ENCODE data around the gene ANXA9. TPM values are rescaled to one million over a fixed set of nuclear protein-coding genes. Genes with fewer than 3 reads are reported as not detected.

The ANXA9 gene
- polyA plus RNA-seq, 3 donors from 2014 or later, result not detected

DNA sequence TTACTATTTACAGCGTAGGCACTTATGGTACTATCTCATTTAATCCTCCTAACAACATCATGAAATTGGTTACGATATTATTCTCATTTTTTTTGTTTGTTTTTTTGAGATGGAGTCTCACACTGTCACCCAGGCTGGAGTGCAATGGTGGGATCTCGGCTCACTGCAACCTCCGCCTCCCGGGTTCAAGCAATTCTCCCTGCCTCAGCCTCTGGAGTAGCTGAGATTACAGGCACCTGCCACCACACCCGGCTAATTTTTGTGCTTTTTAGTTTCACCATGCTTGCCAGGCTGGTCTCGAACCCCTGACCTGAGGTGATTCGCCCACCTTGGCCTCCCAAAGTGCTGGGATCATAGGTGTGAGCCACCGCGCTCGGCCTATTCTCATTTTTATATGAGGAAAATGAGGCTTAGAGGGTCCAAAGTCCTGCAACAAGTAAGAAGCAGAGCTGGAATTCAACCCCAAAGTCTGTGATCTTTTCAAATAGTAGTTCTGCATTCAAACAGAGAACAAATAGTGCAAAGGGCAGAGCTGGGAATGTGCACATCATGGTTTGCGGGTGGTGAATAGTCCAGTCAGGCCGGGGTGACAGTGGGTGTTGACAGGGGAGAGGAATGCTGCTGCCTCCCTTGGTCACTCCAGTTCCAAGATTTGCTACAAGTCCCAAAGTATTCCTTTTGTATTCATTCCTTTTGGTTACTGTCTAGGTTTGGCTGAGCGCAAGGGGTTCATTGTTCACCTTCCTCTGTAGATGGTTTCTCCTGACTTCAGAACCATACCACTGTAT lies 30.8 kb downstream of the ANXA9 start:
- peak overlapping the region in 2 of 6 donors; percentile 40 to 44 for H3K27ac Mint-ChIP-seq
- no peak for DNase-seq
- peaks cover 5 to 8% (median 5%) of the 10 kb centered on the region in 3 donors for H3K27me3 Mint-ChIP-seq (ENCODE audit: low read depth in 3 of 3)
- no peak overlapping the region for H3K4me3 Mint-ChIP-seq
- H3K9me3 Mint-ChIP-seq, result no peaks in the 10 kb centered on the region
- peaks cover 36 to 43% of the 10 kb centered on the region in 2 donors for H3K4me1 Mint-ChIP-seq
- H3K36me3 Mint-ChIP-seq, result peaks cover 4 to 8% (median 5%) of the 10 kb centered on the region in 3 donors

DNA sequence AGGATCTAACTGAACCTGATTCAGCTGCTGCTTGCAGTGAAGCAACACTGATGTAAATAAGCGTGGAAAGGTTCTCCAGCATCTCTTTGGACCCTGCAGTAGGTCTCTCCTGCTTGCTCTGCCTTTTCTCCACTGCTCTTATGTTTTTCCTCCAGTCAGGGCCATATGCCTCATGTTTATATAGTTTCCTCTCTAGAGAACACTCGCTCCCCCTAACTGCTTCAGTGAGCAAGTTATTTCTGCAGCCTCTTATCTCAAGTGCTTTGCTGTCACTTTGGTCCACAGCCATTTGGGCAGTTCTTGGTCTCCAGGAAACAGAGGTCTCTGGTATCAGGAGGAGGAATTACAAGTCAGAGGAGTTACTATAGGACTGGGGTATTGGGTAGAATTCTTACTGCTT lies 31.4 kb downstream of the ANXA9 start:
- H3K4me1 Mint-ChIP-seq, result peaks cover 30 to 37% of the 10 kb centered on the region in 2 donors
- H3K36me3 Mint-ChIP-seq, result peaks cover 8 to 14% (median 9%) of the 10 kb centered on the region in 3 donors
- no peak overlapping the region for H3K4me3 Mint-ChIP-seq
- no peaks in the 10 kb centered on the region for H3K9me3 Mint-ChIP-seq
- peaks cover 0 to 4% (median 2%) of the 10 kb centered on the region in 3 donors for H3K27me3 Mint-ChIP-seq (ENCODE audit: low read depth in 3 of 3)
- no peak for DNase-seq
- no peak overlapping the region for H3K27ac Mint-ChIP-seq

DNA sequence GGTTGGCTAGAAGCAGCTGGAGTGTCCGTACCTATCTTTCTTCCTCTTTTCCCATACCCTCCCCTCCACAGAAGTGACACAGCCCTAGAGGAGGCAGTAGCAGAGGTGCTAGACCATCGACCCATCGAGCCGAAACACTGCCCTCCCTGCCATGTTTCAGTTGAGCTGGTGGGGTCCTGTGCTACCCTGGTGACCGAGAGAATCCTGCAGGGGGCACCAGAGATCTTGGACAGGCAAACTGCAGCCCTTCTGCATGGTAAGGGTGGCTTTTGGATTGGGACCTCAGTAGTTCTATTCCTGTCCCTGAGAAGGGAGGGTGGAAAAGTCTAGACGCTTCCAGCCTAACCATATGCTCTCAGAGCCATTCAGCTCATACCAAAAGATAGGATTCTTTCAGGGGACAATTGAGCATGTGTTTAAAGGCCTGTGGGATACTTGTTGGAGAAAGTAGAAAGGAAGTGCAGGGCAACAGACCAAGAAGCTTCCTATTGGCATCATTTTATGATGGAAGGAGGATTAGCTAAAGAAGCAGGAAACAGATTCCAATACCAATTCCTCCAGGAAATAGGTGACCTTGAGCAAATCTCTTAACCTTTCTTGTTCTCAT lies 42.6 kb downstream of the ANXA9 start:
- Mint-ChIP-seq H3K4me1 (peaks cover 7 to 8% of the 10 kb centered on the region in 2 donors), H3K27me3 (ENCODE audit: low read depth in 3 of 3) (peaks cover 0 to 2% (median 0%) of the 10 kb centered on the region in 3 donors), H3K27ac (peak overlapping the region; percentile 52 to 90 (median 57)), H3K4me3 (peak overlapping the region in 4 of 5 donors; percentile 47 to 67 (median 62)), H3K9me3 (no peaks in the 10 kb centered on the region), H3K36me3 (peaks cover 13 to 32% (median 17%) of the 10 kb centered on the region in 3 donors)
- peak; percentile 82 to 84 (median 83) for DNase-seq

DNA sequence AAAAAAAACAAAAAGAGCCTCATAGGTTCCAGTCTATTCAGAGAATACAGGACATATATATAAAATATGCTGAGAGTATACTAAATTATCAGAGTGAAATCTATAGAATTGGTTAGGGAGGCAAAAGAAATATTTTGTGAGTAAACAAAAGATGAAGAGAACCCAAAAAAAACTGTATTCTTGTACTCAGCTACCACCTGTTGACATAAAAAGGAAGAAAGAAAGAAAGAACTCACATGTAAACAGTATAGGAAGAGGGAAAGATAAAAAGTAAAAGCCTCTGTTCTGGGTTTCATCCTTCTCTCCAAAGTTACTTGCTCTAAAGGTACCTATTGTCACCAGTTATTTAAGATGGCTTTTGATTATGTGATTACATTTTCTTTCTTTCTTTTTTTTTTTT lies 44.4 kb downstream of the ANXA9 start:
- Mint-ChIP-seq H3K9me3 (no peaks in the 10 kb centered on the region), H3K27me3 (ENCODE audit: low read depth in 3 of 3) (peaks cover 0 to 2% (median 0%) of the 10 kb centered on the region in 3 donors), H3K4me1 (peaks cover 7 to 8% of the 10 kb centered on the region in 2 donors), H3K36me3 (peaks cover 19 to 34% (median 23%) of the 10 kb centered on the region in 3 donors), H3K27ac (no peak overlapping the region), H3K4me3 (no peak overlapping the region)
- no peak for DNase-seq

DNA sequence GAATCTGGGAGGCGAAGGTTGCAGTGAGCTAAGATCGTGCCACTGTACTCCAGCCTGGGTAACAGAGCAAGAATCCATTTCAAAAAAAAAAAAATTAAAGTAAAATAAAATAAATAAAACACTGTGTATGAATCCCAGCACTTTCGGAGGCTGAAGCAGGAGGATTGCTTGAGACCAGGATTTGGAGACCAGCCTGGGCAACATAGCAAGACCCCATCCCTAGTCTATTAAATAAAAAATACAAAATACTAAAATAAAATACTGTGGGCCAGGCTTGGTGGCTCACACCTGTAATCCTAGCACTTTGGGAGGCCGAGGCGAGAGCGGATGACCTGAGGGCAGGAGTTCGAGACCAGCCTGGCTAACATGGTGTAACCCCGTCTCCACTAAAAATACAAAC lies 50.1 kb downstream of the ANXA9 start:
- Mint-ChIP-seq H3K36me3 (peaks cover 30 to 39% (median 35%) of the 10 kb centered on the region in 3 donors), H3K27me3 (ENCODE audit: low read depth in 3 of 3) (no peaks in the 10 kb centered on the region), H3K9me3 (no peaks in the 10 kb centered on the region), H3K4me1 (no peaks in the 10 kb centered on the region), H3K4me3 (no peak overlapping the region), H3K27ac (no peak overlapping the region)
- no peak for DNase-seq

DNA sequence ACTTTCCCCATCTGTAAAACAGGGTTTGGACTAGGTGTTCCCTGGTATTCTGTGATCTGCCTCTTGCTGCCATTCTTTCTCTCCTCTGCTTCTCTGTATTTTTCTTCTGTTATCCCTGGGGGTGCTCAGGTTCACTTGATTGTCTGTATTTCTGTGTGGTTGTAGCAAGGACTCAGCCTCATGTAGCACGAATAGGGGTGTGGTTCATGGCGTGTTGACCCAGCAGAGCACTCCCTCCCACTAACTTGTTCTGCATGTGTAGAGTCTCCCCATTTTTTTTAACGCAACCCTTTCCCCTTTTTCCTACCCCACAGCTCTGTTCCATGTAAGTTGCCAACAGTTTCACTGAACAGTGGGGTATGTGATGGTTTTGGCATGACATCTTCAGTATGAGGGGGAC lies 53.1 kb downstream of the ANXA9 start:
- H3K4me1 Mint-ChIP-seq, result no peaks in the 10 kb centered on the region
- peaks cover 20 to 29% (median 24%) of the 10 kb centered on the region in 3 donors for H3K36me3 Mint-ChIP-seq
- no peak overlapping the region for H3K4me3 Mint-ChIP-seq
- peak overlapping the region in 4 of 6 donors; percentile 26 to 64 (median 37) for H3K27ac Mint-ChIP-seq
- H3K27me3 Mint-ChIP-seq (ENCODE audit: low read depth in 3 of 3), result no peaks in the 10 kb centered on the region
- no peak for DNase-seq
- no peaks in the 10 kb centered on the region for H3K9me3 Mint-ChIP-seq

DNA sequence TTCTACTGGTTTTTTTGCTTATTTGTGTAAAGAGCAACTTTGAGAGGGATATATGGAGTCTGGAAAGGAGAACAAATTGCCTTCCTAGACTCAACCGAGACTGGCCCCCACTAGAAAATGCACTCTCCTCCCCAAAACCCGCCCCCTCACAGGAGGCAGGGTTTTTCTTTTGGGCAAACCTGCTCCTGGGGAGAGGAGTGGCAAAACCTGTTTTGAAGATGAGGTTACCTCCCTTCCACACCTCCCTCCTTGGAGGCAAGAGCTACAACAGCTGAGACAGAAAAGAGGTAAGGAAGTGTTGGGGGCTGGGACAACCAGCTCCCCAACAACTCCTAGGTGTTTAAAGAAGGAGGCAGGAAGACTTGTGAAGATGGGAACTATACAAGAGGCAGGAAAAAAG lies 54.3 kb downstream of the ANXA9 start, which contains the start of gene BNIPL:
TSS of gene BNIPL (plus strand) at position 231 of the 400 bp plus-strand sequence. CDS start at position 371, 140 bp downstream.
- Mint-ChIP-seq H3K27me3 (ENCODE audit: low read depth in 3 of 3) (peaks cover 0 to 2% (median 0%) of the 10 kb centered on the region in 3 donors), H3K36me3 (peaks cover 16 to 25% (median 23%) of the 10 kb centered on the region in 3 donors), H3K27ac (peak within 1 kb of the TSS in 5 of 6 donors; percentile 33 to 78 (median 36)), H3K4me3 (no peak within 1 kb of the TSS), H3K4me1 (no peaks in the 10 kb centered on the region), H3K9me3 (no peaks in the 10 kb centered on the region)
- no peak for DNase-seq

DNA sequence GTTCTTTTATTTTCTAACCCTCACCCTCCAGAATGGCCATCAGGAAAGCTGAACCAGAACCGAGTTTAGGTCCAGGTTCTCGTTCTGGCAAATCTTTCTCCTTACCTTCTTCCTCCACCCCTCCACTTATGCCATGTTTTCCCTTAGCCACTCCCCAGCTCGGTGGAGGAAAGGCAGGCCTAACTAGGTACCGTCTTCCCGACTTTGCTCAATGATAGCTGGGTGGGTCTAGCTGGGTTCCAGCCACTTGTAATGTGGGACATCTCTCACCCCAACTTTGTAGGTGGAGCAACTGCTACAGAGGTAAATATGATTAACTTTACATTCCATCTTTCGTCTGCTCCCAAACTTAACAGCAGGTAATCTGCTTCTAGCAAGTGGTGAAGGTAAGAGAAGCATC lies 54.9 kb downstream of the ANXA9 start:
- H3K4me3 Mint-ChIP-seq, result no peak overlapping the region
- no peaks in the 10 kb centered on the region for H3K9me3 Mint-ChIP-seq
- H3K27me3 Mint-ChIP-seq (ENCODE audit: low read depth in 3 of 3), result peaks cover 0 to 2% (median 0%) of the 10 kb centered on the region in 3 donors
- peaks cover 14 to 23% (median 20%) of the 10 kb centered on the region in 3 donors for H3K36me3 Mint-ChIP-seq
- no peaks in the 10 kb centered on the region for H3K4me1 Mint-ChIP-seq
- no peak for DNase-seq
- H3K27ac Mint-ChIP-seq, result peak overlapping the region in 1 of 6 donors; percentile 19

DNA sequence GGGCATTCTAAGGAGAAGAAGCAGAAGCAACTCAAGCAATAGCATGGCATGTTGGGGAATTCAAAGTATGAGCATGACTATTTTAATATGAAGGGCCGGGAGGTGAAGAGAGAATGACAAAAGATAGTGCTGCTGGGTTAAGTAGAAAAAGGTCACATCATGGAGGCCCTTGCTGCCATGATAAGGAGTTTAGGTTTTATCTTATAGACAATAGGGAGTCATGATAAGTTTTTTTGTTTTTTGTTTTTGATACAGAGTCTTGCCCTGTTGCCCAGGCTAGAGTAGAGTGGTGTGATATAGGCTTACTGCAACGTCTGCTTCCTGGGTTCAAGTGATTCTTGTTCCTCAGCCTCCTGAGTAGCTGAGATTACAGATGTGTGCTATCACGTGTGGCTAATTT lies 57.4 kb downstream of the ANXA9 start:
- H3K4me3 Mint-ChIP-seq, result no peak overlapping the region
- peaks cover 8 to 24% (median 14%) of the 10 kb centered on the region in 3 donors for H3K36me3 Mint-ChIP-seq
- no peaks in the 10 kb centered on the region for H3K4me1 Mint-ChIP-seq
- peaks cover 0 to 2% (median 0%) of the 10 kb centered on the region in 3 donors for H3K27me3 Mint-ChIP-seq (ENCODE audit: low read depth in 3 of 3)
- no peaks in the 10 kb centered on the region for H3K9me3 Mint-ChIP-seq
- no peak for DNase-seq
- H3K27ac Mint-ChIP-seq, result no peak overlapping the region

DNA sequence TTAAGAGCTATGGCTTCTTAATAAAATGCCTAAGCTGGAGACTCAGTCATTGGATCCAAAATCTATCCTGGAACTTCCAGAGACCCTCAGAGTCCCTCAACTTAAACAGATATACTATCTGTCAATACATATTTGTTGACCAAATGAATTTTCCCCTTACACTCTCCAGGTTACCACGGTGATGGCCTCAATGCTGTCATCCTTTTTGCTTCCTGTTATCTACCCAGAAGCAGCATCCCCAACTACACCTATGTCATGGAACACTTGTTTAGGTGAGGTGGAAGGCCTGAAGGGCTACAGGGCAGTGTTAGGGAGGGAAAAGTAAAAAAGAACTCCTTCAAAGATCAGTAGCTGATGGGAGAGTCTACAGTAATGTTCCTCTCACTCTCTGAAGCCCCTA lies 61.1 kb downstream of the ANXA9 start:
- DNase-seq, result no peak
- Mint-ChIP-seq H3K27me3 (ENCODE audit: low read depth in 3 of 3) (peaks cover 8 to 10% (median 9%) of the 10 kb centered on the region in 3 donors), H3K4me1 (peaks cover 18 to 22% of the 10 kb centered on the region in 2 donors), H3K4me3 (no peak overlapping the region), H3K27ac (peak overlapping the region in 1 of 6 donors; percentile 24), H3K36me3 (peaks cover 0 to 19% (median 6%) of the 10 kb centered on the region in 3 donors), H3K9me3 (no peaks in the 10 kb centered on the region)

Other genes with a start within 250 kb of the ANXA9 start
- gene CTSS, start 216.5 kb upstream of the ANXA9 start, polyA plus RNA-seq, result 100 to 1,000 TPM; 162 to 235 (median 177) TPM
- gene CTSK, start 174.0 kb upstream of the ANXA9 start, polyA plus RNA-seq, result 1 to 10 TPM in 1 of 3 donors, not detected in 2; 1.1 TPM
- 10 to 100 TPM; 14.5 to 28.7 (median 17.6) TPM for gene ARNT, start 105.7 kb upstream of the ANXA9 start, polyA plus RNA-seq
- gene CTXND2, start 95.2 kb upstream of the ANXA9 start, polyA plus RNA-seq, result not detected
- gene SETDB1, start 55.9 kb upstream of the ANXA9 start, polyA plus RNA-seq, result 10 to 100 TPM; 11.7 to 20.9 (median 15.3) TPM
- gene CERS2, start 7.5 kb upstream of the ANXA9 start, polyA plus RNA-seq, result 100 to 1,000 TPM; 138 to 200 (median 168) TPM
- 1 to 10 TPM; 2.1 to 5.1 (median 3.6) TPM for gene MINDY1, start 24.6 kb downstream of the ANXA9 start, polyA plus RNA-seq
- 10 to 100 TPM; 35.6 to 53.3 (median 40.1) TPM for gene PRUNE1, start 26.2 kb downstream of the ANXA9 start, polyA plus RNA-seq
- under 1 TPM in 1 of 3 donors, not detected in 2; 0.18 TPM for gene BNIPL, start 54.3 kb downstream of the ANXA9 start, polyA plus RNA-seq
- gene C1orf56, start 65.5 kb downstream of the ANXA9 start, polyA plus RNA-seq, result 1 to 10 TPM; 4.0 to 7.0 (median 4.3) TPM
- gene CDC42SE1, start 77.3 kb downstream of the ANXA9 start, polyA plus RNA-seq, result 100 to 1,000 TPM; 129 to 177 (median 150) TPM
- 1 to 10 TPM; 4.2 to 7.9 (median 6.0) TPM for gene MLLT11, start 78.1 kb downstream of the ANXA9 start, polyA plus RNA-seq
- gene GABPB2, start 88.5 kb downstream of the ANXA9 start, polyA plus RNA-seq, result 10 to 100 TPM in 1 of 3 donors, 1 to 10 TPM in 2; 5.1 to 14.2 (median 5.7) TPM
- 1 to 10 TPM in 1 of 3 donors, under 1 TPM in 2; 0.23 to 1.5 (median 0.54) TPM for gene SEMA6C, start 164.3 kb downstream of the ANXA9 start, polyA plus RNA-seq
- gene TNFAIP8L2, start 174.4 kb downstream of the ANXA9 start, polyA plus RNA-seq, result 10 to 100 TPM; 25.9 to 69.2 (median 32.0) TPM
- gene LYSMD1, start 183.6 kb downstream of the ANXA9 start, polyA plus RNA-seq, result under 1 TPM in 1 of 3 donors, not detected in 2; 0.29 TPM
- gene SCNM1, start 183.9 kb downstream of the ANXA9 start, polyA plus RNA-seq, result 100 to 1,000 TPM in 1 of 3 donors, 10 to 100 TPM in 2; 79.4 to 122 (median 96.4) TPM
- 1 to 10 TPM in 1 of 3 donors, not detected in 2; 1.3 TPM for gene TMOD4, start 193.7 kb downstream of the ANXA9 start, polyA plus RNA-seq
- gene VPS72, start 207.9 kb downstream of the ANXA9 start, polyA plus RNA-seq, result 100 to 1,000 TPM in 1 of 3 donors, 10 to 100 TPM in 2; 68.7 to 102 (median 75.5) TPM
- gene PIP5K1A, start 216.3 kb downstream of the ANXA9 start, polyA plus RNA-seq, result 10 to 100 TPM; 13.6 to 20.1 (median 15.8) TPM